ENCODE data around the gene PCBD1.

The PCBD1 gene

DNA sequence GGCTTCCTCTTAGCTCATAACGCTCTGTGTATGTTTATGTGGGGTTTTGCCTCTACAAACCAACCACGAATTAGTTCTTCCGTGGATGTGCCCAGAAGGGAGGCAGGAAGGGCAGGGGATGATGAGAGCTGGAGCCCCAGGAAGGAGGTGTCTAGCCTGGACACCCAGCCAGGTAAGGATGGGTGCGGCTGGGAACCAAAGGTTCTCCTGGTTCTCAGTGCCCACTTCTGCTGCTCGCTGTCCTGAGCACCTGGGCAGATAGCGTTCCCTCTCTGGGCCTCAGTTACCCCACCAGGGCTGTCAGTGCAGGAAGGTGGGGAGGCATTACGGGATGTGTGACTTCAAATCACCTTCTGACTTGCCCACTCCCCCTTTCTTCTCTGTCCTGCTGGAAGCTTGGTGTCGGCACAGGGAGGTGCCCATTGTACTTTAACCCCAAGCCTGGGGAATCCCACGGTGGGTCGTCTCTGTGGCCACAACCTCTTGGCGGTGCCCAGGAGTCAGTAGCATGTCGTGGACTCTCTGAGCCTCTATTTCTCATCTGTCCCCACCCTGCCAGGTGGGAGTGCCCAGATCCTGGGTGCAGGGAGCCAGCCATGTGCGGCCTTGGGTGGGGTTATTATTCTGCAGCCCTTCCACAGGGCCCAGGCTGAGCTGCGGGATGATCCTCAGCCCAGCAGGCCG is 18.7 kb upstream of the PCBD1 start:
- TF ChIP-seq EZH2phosphoT487 (IDR thresholded peaks at IDR 0.05; ENCODE audit: low read length) (no peak), CTCF (IDR thresholded peaks at IDR 0.05; ENCODE audit: low read length) (no peak), EZH2 (optimal IDR thresholded peaks at IDR 0.05; ENCODE audit: low read depth, low read length) (no peak)
- H3K9me2 ChIP-seq (replicated peaks; ENCODE audit: insufficient read depth, low read length), result no peaks in the 10 kb centered on the region
- H3K36me3 ChIP-seq (replicated peaks; ENCODE audit: insufficient read depth, low read length), result no peaks in the 10 kb centered on the region
- no peak for DNase-seq
- no peaks in the 10 kb centered on the region for H3F3A ChIP-seq (ENCODE audit: insufficient read depth, low read length)
- no peak overlapping the region for H3K4me2 ChIP-seq (ENCODE audit: low read depth, low read length)
- H3K9ac ChIP-seq (ENCODE audit: low read length), result no peak overlapping the region
- no peak overlapping the region for H3K4me3 ChIP-seq (ENCODE audit: low read length)
- H4K20me1 ChIP-seq (ENCODE audit: insufficient read depth, low read length), result no peaks in the 10 kb centered on the region
- H3K4me1 ChIP-seq (ENCODE audit: low read length), result no peaks in the 10 kb centered on the region
- no peak overlapping the region for H2AFZ ChIP-seq (ENCODE audit: low read length)
- H3K9me3 ChIP-seq (replicated peaks; ENCODE audit: insufficient read depth, low read length), result no peaks in the 10 kb centered on the region
- H3K79me2 ChIP-seq (ENCODE audit: low read length), result no peaks in the 10 kb centered on the region
- H3K27ac ChIP-seq (ENCODE audit: low read length), result no peak overlapping the region
- H3K27me3 ChIP-seq (replicated peaks; ENCODE audit: insufficient read depth, low read length), result peaks cover 63% of the 10 kb centered on the region

DNA sequence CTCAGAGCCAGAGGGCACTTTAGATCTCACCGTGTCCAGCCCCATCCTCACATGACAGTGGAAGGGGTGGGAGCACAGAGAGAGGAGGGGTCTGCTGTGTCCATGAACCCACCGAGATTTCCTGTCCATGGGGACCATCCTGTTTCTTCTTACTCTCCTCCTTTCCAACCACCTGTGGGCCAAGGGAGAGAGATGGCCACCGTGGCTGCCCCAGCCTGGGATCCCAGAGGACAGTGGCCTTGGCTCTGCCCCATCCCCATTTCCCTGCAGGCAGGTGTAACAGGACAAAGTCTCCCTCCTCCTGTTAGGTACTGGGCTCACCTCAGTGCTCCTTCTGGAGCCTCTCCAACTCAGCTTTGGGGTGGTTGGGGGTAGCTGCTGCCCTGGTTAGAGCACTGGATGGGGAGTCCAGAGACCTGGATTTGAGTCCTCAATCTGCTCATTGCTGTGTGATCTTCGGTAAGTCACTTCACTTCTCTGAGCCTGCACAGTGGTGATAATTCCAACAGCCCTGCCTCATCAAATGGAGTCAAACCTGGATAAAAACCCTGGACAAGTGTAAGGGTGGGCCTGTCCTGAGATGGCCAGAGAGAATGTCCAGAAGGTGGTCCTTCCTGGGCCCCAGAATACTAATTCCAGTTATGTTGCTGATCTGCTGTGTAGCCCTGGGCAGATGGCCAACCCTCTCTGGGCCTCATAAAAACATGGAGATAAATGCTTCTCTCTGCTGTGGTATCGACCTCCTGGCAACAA is 17.8 kb upstream of the PCBD1 start:
- no peaks in the 10 kb centered on the region for H3K9me3 ChIP-seq (replicated peaks; ENCODE audit: insufficient read depth, low read length)

More for the DNA sequence above, 17.8 kb upstream of the PCBD1 start:
- Histone ChIP-seq H2AFZ (ENCODE audit: low read length) (no peak overlapping the region), H3K4me2 (ENCODE audit: low read depth, low read length) (no peak overlapping the region), H3F3A (ENCODE audit: insufficient read depth, low read length) (no peaks in the 10 kb centered on the region), H3K9ac (ENCODE audit: low read length) (no peak overlapping the region), H3K4me3 (ENCODE audit: low read length) (no peak overlapping the region), H3K9me2 (replicated peaks; ENCODE audit: insufficient read depth, low read length) (no peaks in the 10 kb centered on the region), H3K79me2 (ENCODE audit: low read length) (no peaks in the 10 kb centered on the region), H3K36me3 (replicated peaks; ENCODE audit: insufficient read depth, low read length) (no peaks in the 10 kb centered on the region), H4K20me1 (ENCODE audit: insufficient read depth, low read length) (no peaks in the 10 kb centered on the region), H3K27me3 (replicated peaks; ENCODE audit: insufficient read depth, low read length) (peaks cover 56% of the 10 kb centered on the region), H3K27ac (ENCODE audit: low read length) (no peak overlapping the region), H3K4me1 (ENCODE audit: low read length) (no peaks in the 10 kb centered on the region)
- DNase-seq, result no peak
- TF ChIP-seq CTCF (IDR thresholded peaks at IDR 0.05; ENCODE audit: low read length) (no peak), EZH2 (optimal IDR thresholded peaks at IDR 0.05; ENCODE audit: low read depth, low read length) (no peak), EZH2phosphoT487 (IDR thresholded peaks at IDR 0.05; ENCODE audit: low read length) (no peak)

Measured in MM.1S (cell line).